Urinary bladder (tissue), 4 donors: ENCODE data around the gene GSTP1. TPM values are rescaled to one million over a fixed set of nuclear protein-coding genes. Genes with fewer than 3 reads are reported as not detected.
"Not testable (repeated sequence)": the region's sequence is repeated elsewhere in the genome, so short reads cannot be mapped to it uniquely, and the experiment has no call there.

Source experiments
- DNase-seq: peaks from one replicate; pipeline ENCODE4 v3.0.0-alpha.2; 2015; ENCODE audit errors: extremely low spot score
- H3K27ac ChIP-seq: one replicate; pipeline ENCODE4 v1.5.1; 2013; ENCODE audit warnings: low read depth, mild to moderate bottlenecking, moderate library complexity
- H3K36me3 ChIP-seq: one replicate; pipeline ENCODE4 v1.6.1; 2013; ENCODE audit warnings: mild to moderate bottlenecking, moderate library complexity; ENCODE audit not compliant: insufficient read depth
- H3K4me1 ChIP-seq: one replicate; pipeline ENCODE4 v1.6.1; 2013; ENCODE audit warnings: mild to moderate bottlenecking, moderate library complexity; ENCODE audit not compliant: insufficient read depth
- H3K4me3 ChIP-seq: one replicate; pipeline ENCODE4 v1.5.1; 2013; ENCODE audit warnings: low read depth, low read length
- WGBS: extraction: QIAGEN DNeasy Blood & Tissue Kit; methylation state at CpG from one replicate; pipeline ENCODE4 v1.1.7; 2013; 5-methylcytosine and 5-hydroxymethylcytosine counted together
- polyA plus RNA-seq: library from polyadenylated mRNA; stranded (reverse); fragments of 200-250 nt; gene quantifications from one replicate; pipeline ENCODE4 v1.2.3, GENCODE V29; 2013
- total RNA-seq: library from RNA; depleted of rRNA; stranded (reverse); fragments of >200 nt; gene quantifications from one replicate; pipeline ENCODE4 v1.2.3, GENCODE V29; 2014
- donor health status: healthy with polysubstance abuse.
- donor health status: healthy.

The GSTP1 gene
- total and polyA plus RNA-seq, 2 donors = 299 to 679 TPM

- H3K36me3 ChIP-seq = no peaks in the 10 kb centered on the region
- no peak overlapping the region for H3K4me3 ChIP-seq
- H3K27ac ChIP-seq = no peak overlapping the region
- no peak for DNase-seq
- H3K4me1 ChIP-seq = no peaks in the 10 kb centered on the region
- 72% methylated on average over 7 of the region's 7 CpGs for WGBS
Measured at GRCh38 chr11:67617243-67617953, 33.8 kb downstream of the GSTP1 start.

DNA sequence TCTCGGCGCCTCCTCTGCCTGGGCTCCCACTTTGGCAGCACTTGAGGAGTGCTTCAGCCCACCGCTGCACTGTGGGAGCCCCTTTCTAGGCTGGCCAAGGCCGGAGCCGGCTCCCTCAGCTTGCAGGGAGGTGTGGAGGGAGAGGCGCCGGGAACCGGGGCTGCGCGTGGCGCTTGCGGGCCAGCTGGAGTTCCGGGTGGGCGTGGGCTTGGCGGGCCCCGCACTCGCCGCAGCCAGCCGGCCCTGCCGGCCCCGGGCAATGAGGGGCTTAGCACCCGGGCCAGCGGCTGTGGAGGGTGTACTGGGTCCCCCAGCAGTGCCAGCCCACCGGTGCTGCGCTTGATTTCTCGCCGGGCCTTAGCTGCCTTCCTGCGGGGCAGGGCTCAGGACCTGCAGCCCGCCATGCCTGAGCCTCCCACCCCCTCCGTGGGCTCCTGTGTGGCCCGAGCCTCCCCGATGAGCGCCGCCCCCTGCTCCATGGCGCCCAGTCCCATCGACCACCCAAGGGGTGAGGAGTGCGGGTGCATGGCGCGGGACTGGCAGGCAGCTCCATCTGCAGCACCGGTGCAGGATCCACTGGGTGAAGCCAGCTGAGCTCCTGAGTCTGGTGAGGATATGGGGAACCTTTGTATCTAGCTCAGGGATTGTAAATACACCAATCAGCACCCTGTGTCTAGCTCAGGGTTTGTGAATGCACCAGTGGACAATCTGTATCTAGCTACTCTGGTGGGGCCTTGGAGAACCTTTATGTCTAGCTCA is 35.5 kb downstream of the GSTP1 start:
- 89% methylated on average over 40 of the region's 40 CpGs for WGBS
- H3K36me3 ChIP-seq, H3K27ac ChIP-seq, DNase-seq, H3K4me3 ChIP-seq, H3K4me1 ChIP-seq: not testable (repeated sequence)

GRCh38 chr11:67619683-67620618 is 36.3 kb downstream of the GSTP1 start:
- 83% methylated on average over 33 of the region's 33 CpGs for WGBS
- not testable (repeated sequence) for H3K4me3 ChIP-seq, H3K4me1 ChIP-seq, H3K27ac ChIP-seq, H3K36me3 ChIP-seq, DNase-seq

DNA sequence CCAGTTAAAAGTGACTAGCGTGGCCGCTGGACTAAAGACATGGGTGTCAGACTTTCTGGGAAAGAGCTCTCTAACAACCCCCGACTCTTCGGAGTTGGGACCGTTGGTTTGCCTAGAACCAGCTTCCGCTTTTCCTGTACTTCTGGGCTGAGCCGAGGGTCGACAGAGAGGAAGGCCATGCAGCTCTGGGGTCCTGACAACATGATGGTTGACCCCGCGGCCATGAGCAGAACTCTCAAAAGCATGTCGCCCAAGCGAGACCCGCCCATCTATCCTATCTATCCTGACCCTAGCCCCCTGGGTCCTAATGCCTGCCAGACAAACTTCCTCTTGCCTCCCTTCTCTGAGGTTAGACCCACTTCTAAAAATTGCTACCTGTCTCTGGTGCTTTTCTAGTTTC is 37.0 kb downstream of the GSTP1 start:
- 81% methylated on average over 13 of the region's 13 CpGs for WGBS
- H3K4me1 ChIP-seq, H3K4me3 ChIP-seq, DNase-seq, H3K27ac ChIP-seq, H3K36me3 ChIP-seq: not testable (repeated sequence)

DNA sequence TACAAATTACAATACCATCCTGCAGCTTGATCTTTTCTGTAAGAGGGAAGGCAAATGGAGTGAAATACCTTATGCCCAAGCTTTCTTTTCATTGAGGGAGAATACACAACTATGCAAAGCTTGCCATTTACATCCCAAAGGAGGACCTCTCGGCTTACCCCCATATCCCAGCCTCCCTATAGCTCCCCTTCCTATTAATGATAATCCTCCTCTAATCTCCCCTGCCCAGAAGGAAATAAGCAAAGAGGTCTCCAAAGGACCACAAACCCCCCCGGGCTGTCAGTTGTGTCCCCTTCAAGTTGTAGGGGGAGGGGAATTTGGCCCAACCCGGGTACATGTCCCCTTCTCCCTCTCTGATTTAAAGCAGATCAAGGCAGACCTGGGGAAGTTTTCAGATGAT is 38.3 kb downstream of the GSTP1 start:
- not testable (repeated sequence) for H3K36me3 ChIP-seq, H3K4me1 ChIP-seq, DNase-seq, H3K27ac ChIP-seq, H3K4me3 ChIP-seq
- WGBS = 60% methylated on average over 3 of the region's 3 CpGs

GRCh38 chr11:67622905-67623304 is 39.3 kb downstream of the GSTP1 start:
- whole genome bisulfite sequencing = 67% methylated on average over 7 of the region's 7 CpGs
- not testable (repeated sequence) for H3K36me3 ChIP-seq, H3K4me1 ChIP-seq, H3K4me3 ChIP-seq, H3K27ac ChIP-seq, DNase-seq

GRCh38 chr11:67623795-67624194 is 40.2 kb downstream of the GSTP1 start:
- H3K4me1 ChIP-seq, DNase-seq, H3K27ac ChIP-seq, H3K4me3 ChIP-seq, H3K36me3 ChIP-seq: not testable (repeated sequence)
- whole genome bisulfite sequencing = 83% methylated on average over 1 of the region's 1 CpG

- DNase-seq, H3K36me3 ChIP-seq, H3K27ac ChIP-seq, H3K4me1 ChIP-seq, H3K4me3 ChIP-seq: not testable (repeated sequence)
- 90% methylated on average over 10 of the region's 10 CpGs for WGBS
Measured at GRCh38 chr11:67626131-67626833, 42.7 kb downstream of the GSTP1 start.

DNA sequence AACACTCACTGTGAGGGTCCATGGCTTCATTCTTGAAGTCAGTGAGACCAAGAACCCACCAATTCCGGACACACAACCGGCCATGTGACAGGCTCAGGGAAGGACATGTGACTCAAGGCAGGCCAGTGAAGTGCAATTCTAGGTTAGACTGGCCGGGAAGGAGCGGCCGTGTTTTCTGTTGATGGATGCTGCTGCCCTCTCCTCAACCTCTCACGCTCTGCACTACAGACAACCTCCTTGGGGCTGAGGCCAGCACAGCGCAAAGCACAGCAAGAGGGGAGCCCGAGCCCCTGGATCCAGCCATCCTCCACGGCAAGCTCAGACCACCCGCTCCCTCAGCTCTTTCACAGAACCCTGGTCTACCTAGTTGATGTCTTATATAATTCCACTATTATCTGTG is 43.4 kb downstream of the GSTP1 start:
- WGBS = 88% methylated on average over 10 of the region's 10 CpGs
- H3K4me1 ChIP-seq = no peaks in the 10 kb centered on the region
- H3K27ac ChIP-seq = no peak overlapping the region
- DNase-seq = no peak
- no peaks in the 10 kb centered on the region for H3K36me3 ChIP-seq
- no peak overlapping the region for H3K4me3 ChIP-seq

- Histone ChIP-seq H3K27ac (no peak overlapping the region), H3K36me3 (no peaks in the 10 kb centered on the region)
- 87% methylated on average over 6 of the region's 6 CpGs for WGBS
Measured at GRCh38 chr11:67627441-67627811, 43.8 kb downstream of the GSTP1 start.

GRCh38 chr11:67627812-67628624 is 44.4 kb downstream of the GSTP1 start:
- no peaks in the 10 kb centered on the region for H3K36me3 ChIP-seq
- WGBS = 93% methylated on average over 15 of the region's 15 CpGs
- H3K4me3 ChIP-seq = no peak overlapping the region
- H3K4me1 ChIP-seq = no peaks in the 10 kb centered on the region
- no peak for DNase-seq
- no peak overlapping the region for H3K27ac ChIP-seq

More at GRCh38 chr11:67627441-67627811, 43.8 kb downstream of the GSTP1 start:
- no peak for DNase-seq
- H3K4me1 ChIP-seq = no peaks in the 10 kb centered on the region
- no peak overlapping the region for H3K4me3 ChIP-seq

- Histone ChIP-seq H3K36me3 (no peaks in the 10 kb centered on the region), H3K27ac (no peak overlapping the region), H3K4me3 (peak overlapping the region; percentile 37), H3K4me1 (no peaks in the 10 kb centered on the region)
- no peak for DNase-seq
- WGBS = 51% methylated on average over 25 of the region's 25 CpGs
Measured at GRCh38 chr11:67628710-67629385, 45.2 kb downstream of the GSTP1 start.
